Gastroesophageal sphincter (tissue), 3 donors: ENCODE data around the gene FAM114A1.

Experiments
- EP300 ChIP-seq: sonication (generic); formaldehyde crosslinking; IDR thresholded peaks from one replicate; pipeline ENCODE4 v1.6.1; 2017; ENCODE audit warnings: antibody characterized with exemption, mild to moderate bottlenecking
- POLR2A ChIP-seq, 2 donors: fragments of 450-650 bp; IDR thresholded peaks; one replicate each; pipeline ENCODE4 v1.6.1; 2017; ENCODE audit warnings: antibody characterized with exemption in 2 of 2, mild to moderate bottlenecking in 2 of 2, moderate library complexity in 1 of 2
- POLR2AphosphoS5 ChIP-seq: sonication (generic); formaldehyde crosslinking; IDR thresholded peaks from one replicate; pipeline ENCODE4 v1.6.1; 2017; ENCODE audit warnings: antibody characterized with exemption
- TF ChIP-seq, protein P1 (sequence below), 4 experiments: fragments of 200-600 bp in 2 of 4; fragments of 450-650 bp in 2 of 4; sonication (generic) in 1 of 4; IDR thresholded peaks; one replicate each; pipeline ENCODE4 v1.5.1; 2017 to 2019; ENCODE audit warnings: antibody characterized with exemption in 4 of 4, mild to moderate bottlenecking in 2 of 4, moderate library complexity in 2 of 4

DNA sequence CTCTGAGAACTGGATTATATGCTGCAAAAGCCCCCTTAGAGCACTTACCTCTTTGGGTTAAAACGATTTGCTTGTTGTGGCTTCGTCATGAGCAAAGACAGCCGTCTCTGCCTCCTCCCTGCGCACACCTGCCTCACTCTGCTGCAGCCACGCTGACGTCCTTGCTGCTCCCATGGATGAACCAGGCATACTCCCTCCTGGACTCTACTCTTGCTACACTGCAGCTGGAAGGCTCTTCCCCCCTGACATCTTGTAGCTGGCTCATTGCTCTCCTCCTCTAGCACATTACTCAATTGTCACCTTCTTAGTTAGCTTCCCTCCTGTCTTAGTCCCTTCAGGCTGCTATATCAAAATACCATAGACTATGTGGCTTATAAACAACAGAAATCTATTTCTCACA lies 59.3 kb downstream of the FAM114A1 start:
- TF ChIP-seq POLR2AphosphoS5: no peak
- no peak for TF ChIP-seq POLR2A (IDR thresholded peaks at IDR 0.05)
- TF ChIP-seq, protein P1, sequence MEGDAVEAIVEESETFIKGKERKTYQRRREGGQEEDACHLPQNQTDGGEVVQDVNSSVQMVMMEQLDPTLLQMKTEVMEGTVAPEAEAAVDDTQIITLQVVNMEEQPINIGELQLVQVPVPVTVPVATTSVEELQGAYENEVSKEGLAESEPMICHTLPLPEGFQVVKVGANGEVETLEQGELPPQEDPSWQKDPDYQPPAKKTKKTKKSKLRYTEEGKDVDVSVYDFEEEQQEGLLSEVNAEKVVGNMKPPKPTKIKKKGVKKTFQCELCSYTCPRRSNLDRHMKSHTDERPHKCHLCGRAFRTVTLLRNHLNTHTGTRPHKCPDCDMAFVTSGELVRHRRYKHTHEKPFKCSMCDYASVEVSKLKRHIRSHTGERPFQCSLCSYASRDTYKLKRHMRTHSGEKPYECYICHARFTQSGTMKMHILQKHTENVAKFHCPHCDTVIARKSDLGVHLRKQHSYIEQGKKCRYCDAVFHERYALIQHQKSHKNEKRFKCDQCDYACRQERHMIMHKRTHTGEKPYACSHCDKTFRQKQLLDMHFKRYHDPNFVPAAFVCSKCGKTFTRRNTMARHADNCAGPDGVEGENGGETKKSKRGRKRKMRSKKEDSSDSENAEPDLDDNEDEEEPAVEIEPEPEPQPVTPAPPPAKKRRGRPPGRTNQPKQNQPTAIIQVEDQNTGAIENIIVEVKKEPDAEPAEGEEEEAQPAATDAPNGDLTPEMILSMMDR (IDR thresholded peaks at IDR 0.05): no peak
- TF ChIP-seq EP300: no peak
